M059J (cell line): ENCODE data around the gene GNG7. TPM values are rescaled to one million over a fixed set of nuclear protein-coding genes. Genes with fewer than 3 reads are reported as not detected.
"Not testable (repeated sequence)": the region's sequence is repeated elsewhere in the genome, so short reads cannot be mapped to it uniquely, and the experiment has no call there.

ENCODE experiments used
- DNase-seq: peaks from one replicate; pipeline ENCODE4 v3.0.0-alpha.2; 2012; ENCODE audit warnings: low read depth
- total RNA-seq: library from RNA; depleted of rRNA; stranded (reverse); fragments of >200 nt; shearing (Covaris generic); gene quantifications from 2 replicates; pipeline ENCODE4 v1.2.3, GENCODE V29; 2014

GNG7 gene
- total RNA-seq, 1 experiment from 2014 or later, result not detected

DNA sequence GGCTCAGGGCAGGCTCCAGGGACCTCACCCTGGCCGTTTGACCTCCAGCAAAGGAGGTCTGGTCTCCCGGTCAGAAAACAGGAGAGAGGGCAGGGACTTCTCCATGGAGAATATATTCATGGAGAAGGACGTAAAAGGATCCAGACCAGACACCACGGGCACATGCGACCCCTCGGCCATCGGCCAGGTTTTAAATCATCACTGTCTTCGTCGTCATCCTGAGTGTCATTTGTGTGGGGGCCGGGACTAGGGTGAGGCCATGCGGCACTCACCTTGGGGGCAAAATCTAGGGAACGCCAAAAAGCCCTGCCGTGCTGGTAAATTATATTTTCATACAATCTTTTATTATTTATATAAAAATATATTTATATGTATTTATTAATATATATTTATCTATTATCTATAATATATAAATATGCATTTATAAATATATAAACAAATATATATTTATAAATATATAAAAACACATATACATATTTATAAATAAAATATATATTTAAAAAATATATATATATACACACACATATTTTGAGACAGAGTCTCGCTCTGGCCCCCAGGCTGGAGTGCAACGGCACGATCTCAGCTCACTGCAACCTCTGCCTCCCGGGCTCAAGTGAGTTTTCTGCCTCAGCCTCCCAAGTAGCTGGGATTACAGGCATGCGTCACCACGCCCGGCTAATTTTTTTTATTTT is 151.2 kb downstream of the GNG7 start:
- DNase-seq, result no peak

DNA sequence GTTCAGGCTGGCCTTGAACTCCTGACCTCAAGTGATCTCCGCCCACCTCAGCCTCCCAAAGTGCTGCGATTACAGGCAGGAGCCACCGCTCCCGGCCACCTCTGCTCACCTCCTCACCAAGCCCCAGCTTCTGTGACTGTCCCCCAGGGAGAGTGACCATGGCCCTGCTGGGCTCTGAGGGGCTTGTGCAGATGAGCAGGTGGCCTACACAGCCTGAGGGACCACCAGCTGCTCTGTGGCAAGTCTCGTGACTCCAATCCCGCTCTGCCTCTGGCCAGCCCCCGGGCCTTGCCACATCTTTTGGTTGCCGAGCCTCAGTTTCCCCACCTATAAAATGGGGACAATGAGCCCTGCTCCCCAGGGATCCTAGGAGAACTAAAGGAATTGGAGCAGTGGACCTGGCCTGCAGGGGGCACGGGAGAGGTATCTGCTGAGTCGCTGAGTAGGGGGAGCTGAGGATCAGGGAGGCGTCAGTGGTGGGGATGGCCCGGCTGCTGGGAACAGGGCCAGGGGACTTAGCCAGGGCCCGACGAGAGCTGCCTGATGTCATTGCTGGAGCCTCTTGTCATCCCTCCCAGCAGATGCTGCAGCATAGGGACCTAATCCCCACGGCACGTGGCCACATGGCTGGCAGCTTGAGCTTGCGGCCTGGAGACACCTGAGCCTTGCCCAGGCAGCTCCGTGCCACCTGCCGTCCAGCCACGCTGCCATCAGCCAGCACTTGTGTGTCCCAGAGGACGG is 151.9 kb downstream of the GNG7 start:
- DNase-seq, result no peak

DNA sequence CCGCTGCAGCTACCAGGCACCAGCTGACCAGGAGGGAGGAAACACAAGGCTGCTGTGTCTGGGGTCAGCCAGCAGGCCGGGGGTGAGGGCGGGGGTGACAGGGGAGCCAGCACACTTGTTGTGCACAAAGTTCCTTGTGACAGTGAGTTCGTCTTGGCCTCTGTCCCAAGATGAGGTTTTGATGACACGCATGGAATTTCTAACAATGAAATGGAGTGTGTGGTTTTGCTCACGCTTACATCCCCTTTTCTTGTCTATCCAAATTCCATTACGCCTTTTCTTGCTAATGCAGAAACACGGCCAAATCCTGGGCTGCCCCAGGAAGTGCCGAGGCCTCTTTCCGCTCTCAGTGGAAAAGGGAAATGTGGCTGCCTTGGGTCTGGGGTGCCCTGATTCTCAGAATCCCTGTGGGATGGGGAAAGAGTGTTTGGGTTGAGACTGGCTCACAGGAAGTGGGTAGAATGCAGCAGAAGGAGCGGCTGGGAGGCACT is 152.7 kb downstream of the GNG7 start:
- DNase-seq, result peak; percentile 96

DNA sequence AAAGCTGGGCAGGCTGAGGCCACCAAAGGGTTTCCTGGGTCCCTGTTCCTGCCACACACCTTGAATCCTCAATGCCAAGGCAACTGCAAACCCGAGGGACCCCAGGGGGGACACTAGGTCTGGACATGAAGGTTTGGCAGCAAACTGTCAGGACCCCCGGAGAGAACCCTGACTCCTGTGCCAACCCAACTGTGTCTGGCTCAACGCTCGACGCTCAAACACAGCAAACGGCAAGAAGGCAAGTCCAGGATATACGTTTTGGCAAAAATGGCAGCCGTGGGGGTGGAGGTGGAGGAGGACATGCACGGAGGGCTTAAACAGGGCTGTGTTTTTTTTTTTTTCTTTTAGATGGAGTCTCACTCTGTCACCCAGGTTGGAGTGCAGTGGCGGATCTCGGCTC is 153.5 kb downstream of the GNG7 start:
- DNase-seq, result no peak

DNA sequence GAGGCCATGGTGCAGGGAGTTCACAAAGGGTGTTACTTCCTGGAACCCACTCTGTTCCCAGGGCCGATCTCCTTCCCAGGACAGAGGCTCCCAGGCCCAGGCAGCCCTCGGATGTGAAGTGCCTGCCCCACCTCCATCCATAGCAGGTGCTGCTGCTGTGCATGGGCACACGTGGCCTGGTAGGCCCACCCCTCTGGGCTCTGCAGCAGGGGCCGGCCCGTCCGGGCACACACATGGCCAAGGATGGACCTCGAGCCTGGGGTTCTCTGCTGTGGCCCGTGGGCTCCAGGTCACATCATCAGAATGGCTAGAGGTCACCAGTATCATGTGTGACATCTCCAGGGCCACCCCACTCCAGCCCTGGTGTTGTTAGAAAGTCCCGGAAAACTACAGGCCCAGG is 154.8 kb downstream of the GNG7 start:
- no peak for DNase-seq

DNA sequence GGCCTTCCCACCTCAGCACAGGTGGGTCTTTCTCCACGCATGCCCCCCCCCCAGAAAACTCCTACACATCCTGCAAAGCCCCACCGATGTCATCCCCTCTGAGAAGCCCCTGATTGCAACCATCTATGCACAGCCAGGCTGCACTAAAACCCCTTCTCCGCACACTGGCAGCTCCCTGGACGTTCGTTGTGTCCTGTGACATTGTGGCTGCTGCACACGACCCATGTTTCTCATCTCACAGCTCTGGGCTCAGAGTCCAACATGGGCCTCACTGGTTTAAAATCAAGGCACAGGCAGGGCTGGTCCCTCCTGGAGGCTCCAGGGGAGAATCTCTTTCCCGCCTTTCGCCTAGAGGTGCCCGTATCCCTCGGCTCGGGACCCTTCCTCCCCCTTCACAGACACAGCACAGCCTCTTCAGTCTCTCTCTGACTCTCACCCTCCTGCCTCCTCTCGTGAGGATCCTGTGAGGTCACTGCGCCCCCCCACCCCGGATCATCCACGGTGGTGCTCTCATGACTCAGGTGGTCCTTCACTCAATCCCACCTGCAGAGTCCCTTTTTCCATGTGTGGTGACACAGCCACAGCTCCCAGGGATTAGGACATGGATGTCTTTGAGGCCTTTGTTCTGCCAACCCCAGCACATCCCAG is 155.3 kb downstream of the GNG7 start:
- no peak for DNase-seq

DNA sequence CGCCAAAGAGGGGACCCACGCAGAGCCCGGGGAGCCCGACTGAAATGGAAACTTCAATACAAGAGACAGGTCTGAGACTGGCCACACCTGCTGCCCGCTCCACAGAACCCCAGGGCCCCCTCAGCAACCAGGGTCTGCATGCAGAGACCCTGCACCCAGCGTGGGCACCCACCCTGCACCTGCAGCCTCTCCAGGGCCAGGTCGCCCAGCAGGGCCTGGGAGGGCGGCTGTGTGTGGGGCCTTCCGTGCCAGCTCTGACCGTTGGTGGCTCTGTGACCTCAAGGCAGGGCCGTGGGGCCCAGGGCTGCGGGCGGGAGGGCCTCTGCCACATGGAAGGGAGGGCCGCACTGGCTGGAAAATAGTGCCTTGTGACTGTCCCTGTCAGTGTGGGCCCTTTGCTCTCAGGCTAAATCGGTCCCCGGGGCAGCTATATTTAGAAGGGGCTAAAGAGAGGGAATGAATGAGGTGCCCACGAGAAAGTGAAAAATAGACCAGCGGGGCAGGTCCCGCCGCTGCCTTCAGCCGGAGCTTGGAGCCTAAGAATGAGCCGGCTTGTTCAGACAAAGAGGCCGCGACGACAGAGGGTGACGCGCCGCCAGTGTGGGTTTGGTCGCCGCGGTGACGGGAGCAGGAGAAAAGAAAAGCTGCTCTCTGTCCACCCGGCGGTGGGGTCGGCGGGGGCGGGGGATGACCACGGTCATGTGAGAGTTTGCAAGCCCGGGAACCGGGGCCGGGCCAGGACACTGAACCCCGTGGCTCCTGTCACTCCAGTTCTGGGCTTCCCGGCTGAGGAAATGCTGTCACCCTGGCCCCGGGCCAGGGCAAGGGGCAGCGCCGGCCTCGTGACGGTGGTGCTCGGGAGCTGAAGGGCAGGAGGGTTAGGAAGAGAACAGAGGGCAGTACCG is 156.1 kb downstream of the GNG7 start:
- peak; percentile 58 for DNase-seq

DNA sequence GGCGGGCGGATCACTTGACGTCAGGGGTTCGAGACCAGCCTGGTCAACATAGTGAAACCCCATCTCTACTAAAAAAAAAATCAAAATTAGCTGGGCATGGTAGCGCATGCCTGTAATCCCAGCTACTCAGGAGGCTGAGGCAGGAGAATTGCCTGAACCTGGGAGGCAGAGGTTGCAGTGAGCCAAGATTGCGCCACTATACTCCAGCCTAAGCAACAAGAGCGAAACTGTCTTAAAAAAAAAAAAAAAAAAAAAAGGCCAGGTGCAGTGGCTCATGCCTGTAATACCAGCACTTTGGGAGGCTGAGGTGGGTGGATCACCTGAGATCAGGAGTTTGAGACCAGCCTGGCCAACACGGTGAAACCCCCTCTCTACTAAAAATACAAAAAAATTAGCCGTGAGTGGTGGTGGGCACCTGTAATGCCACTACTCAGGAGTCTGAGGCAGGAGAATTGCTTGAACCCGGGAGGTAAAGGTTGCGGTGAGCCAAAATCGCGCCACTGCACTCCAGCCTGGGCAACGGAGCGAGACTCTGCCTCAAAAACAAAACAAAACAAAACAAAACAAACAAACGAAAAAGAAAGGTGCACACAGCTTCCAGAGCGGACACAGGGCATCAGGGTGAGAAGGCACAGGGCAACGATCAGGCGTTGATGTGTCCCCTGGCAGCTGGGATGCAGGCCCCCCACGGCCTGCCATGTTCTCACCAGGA is 156.9 kb downstream of the GNG7 start:
- not testable (repeated sequence) for DNase-seq

DNA sequence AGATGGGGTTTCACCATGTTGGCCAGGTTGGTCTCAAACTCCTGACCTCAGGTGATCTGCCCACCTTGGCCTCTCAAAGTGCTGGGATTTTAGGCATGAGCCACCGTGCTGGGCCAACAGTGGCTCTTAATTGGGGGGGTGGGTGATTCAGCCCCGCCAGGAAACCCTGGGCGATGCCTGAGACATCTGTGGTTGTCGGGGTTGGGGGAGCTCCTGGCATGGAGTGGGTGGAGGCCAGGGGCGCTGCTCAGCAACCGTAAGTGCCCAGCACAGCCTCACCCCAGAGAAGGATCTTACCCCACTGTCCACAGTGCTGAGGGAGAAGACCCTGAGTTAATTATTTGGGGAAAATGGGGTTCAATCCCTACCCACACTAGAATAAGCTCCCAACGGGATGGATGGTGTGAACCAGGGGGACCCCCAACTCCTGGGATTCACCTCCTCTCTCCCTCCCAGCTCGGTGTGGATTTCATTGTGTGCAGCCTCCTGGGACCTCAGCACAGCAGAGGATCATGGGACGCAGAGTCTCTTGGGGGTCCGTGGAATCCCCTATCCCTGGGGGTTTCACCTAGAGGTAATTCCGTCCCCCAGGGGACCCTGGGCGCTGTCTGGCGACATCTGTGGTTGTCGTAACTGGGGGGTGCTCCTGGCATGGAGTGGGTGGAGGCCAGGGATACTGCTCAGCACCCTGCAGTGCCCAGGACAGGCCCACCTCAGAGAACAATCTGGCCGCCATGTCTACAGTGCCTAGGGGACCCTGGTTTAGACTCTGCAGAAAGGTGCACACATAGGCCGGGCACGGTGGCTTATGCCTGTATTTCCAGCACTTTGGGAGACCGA is 157.7 kb downstream of the GNG7 start:
- DNase-seq, result no peak

DNA sequence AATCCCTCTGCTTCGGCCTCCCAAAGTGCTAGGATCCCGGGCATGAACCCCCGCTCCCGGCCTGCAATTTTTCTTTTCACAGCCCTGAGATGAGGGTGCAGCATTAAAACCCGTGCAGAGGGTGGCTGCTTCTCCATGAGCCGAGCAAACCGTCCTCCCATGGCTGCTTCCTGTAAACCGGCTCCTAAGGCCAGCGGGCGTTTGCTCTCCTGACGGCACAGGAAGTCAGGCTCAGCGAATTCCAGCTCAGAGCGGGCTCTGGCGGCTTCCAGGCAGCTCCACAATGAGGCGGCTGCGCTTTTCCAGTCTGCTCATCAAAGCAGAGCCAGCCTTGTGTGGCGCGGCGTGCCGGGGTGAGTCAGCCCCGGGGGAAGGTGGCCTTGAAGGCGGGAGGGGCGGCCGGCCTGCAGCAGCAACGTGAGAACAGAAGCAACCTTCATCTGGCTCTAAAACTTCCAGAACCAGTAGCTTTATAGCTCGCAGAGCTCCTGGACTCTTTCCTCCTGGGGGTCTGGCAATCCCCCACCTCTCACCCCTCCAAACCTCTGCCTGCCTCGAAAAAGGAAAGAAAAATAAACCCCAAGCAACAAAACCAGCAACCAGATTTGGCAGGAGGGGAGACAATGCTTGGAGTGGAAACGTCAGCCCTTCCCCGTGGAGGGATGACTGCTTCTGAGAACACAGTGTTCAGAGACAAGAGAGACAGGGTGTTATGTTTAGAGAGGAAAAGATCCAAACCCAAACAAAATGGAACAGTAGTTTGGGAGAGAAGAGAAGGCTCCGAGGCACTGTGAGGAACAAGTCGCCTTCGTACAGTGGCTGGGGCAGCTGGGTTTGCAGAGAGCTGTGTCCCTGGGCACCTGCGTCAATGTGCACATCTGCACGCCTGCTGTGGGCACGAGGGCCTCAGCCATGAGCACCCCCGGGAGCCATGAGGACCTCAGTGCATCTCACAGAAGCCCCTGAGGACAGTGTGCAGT is 158.7 kb downstream of the GNG7 start:
- peak; percentile 99 for DNase-seq

DNA sequence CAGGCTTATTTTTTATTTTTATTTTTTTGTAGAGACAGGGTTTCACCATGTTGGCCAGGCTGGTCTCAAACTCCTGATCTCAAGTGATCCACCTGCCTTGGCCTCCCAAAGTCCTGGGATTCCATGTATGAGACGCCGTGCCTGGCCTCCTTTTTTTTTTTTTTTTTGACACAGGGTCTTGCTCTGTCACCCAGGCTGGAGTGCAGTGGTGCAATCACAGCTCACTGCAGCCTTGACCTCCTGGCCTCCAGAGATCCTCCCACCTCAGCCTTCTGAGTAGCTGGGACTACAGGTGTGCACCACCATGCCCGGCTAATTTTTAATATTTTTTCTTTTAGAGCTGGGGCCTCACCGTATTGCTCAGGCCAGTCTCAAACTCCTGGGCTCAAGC is 159.4 kb downstream of the GNG7 start:
- not testable (repeated sequence) for DNase-seq

DNA sequence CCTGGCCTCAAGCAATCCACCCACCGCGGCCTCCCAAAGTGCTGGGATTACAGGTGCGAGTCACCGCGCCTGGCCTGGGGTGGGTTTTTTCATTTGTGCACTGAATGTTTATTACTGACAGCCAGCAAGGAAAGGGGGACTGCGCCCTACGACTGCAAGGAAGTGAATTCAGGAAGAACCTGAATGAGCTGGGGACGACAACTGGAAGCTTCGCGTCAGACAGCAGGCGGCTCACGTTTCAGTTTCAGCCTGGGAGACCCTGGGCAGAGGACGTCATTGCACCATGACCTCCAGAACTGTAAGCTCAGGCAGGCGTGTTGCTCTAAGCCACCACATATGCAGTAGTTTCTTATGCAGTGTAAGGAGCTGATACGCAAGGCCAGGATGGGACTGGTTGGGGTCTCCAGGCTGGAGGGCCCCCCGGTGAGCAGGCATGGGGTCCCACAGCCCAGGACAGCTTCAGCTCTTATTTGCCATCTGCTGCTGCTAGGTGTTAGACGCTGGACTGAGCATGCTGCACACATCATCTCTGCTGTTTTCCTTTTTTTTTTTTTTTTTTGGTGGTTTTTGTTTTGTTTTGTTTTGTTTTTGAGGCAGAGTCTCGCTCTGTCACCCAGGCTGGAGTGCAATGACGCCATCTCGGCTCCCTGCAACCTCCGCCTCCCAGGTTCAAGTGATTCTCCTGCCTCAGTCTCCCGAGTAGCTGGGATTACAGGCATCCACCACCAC is 160.0 kb downstream of the GNG7 start:
- peak; percentile 53 for DNase-seq

DNA sequence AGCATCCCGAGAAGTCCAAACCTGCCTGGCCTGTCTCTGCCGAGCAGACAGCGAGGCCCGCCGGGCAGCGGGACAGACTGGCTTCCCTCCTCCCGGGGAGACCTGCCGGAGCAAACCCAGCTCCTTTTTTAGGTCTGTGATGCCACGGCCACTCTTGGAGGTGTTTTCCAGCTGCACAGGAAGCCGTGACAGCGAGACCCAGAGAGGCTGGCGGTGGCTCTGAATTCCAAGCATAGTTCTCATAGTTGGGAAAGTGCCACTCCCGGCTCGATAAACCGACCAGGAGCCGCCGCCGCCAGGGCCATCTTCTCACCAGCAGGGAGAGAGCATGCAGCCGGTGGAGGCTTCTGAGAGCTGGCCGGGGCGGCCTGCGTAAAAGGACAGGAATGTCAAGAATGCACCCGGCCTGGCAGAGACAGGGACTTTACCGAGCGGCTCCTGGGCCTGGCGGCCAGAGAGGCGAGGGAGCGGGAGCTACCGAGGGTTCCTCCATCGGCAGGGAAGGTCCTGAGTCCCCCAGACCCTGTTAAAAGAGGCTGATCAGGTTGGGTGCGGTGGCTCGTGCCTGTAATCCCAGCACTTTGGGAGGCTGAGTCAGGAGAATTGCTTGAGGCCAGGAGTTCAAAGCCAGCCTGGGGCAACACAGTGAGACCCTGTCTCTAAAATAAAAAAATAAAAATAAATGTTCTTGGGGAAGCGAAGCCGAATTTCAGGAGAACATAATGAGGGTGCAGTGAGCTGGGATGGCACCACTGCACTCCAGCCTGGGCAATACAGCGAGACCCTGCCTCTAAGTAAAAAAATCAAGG is 161.6 kb downstream of the GNG7 start:
- DNase-seq, result peak; percentile 99

DNA sequence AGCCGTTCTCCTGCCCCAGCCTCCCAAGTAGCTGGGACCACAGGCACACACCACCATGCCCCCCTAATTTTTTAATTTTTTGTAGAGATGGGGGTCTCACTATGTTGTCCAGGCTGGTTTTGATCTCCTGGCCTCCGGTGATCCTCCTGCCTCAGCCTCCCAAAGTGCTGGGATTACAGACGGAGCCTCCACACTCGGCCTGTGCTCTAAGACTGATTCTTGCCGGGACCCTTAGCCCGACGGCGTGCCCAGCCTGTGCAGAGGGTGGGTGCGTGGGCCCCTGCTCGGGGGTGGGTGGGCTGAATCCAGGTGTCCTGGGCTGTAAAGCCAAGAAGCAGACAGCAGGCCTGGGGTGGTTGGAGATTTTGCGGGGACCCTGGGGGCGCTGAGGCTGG is 162.2 kb downstream of the GNG7 start:
- no peak for DNase-seq

DNA sequence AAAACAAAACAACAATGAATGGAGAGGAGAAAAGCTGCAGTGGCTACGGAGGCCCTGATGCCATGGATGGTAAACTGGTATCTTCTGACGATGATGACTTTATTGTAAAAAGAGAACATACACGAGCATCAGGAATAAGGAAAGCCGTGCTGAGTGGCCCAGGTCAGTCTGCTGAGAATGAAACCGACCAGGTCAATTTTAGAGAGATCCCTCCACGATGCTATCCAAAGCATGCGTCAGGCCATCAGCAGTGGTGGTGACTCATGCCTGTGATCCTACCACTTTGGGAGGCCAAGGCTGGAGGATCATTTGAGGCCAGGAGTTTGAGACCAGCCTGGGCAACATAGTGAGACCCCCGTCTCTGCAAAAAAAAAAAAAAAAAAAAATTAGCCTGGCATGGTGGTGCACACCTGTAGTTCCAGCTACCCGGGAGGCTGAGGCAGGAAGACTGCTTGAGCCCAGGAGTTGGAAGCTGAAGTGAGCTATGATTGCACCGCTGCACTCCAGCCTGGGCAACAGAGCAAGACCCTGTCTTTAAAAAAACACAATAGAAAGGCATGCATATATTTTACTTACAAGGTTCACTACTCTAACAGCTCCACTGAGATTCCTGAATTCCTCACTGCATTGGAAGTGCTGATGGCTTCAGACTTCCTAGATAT is 164.3 kb downstream of the GNG7 start:
- no peak for DNase-seq

DNA sequence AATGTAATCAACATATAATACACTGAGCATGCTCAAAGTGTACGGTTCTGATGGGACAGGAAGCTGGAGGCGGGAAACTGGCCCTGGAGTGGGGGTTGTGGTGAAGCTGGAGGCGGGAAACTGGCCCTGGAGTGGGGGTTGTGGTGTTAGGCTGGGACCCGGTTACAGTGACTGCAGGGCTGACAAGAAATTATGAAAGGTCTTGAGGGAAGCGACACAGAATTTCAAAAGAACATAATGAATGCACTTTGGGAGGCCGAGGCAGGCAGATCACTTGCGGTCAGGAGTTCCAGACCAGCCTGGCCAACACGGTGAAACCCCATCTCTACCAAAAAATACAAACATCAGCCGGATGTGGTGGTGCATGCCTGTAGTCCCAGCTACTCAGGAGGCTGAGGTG is 164.9 kb downstream of the GNG7 start:
- DNase-seq, result not testable (repeated sequence)

DNA sequence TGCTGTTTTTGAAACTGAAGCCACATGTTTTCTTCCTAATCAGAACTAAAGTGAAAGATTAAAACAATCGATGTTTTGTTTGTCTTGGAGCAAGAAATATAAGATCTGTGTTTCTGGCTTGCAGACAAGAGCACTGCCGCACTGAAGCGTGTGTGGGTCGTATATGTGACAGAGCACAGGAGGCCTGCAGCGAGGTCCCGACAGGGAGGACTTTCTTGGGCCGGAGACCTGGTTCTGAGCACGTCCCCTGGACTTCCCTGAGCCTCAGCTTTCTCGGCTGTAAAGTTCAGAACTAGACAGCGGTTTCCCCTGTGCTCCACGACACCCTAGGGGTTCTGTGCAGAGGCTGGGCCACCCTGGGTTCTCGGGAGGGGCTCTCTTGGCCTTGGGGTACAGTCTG is 166.0 kb downstream of the GNG7 start:
- no peak for DNase-seq
